ENCODE results near the gene SLC25A24.

The SLC25A24 gene

GRCh38 chr1:108119500-108119899 lies 80.6 kb downstream of the SLC25A24 start:
- TF ChIP-seq PATZ1 (CRISPR knock-in tag; IDR thresholded peaks at IDR 0.05; ENCODE audit: borderline replicate concordance) (no peak), ARNTL (CRISPR knock-in tag; IDR thresholded peaks at IDR 0.05; ENCODE audit: borderline replicate concordance, low read depth) (no peak), TSHZ2 (CRISPR knock-in tag; IDR thresholded peaks at IDR 0.05) (no peak), ZNF70 (CRISPR knock-in tag; IDR thresholded peaks at IDR 0.05) (no peak), RARB (CRISPR knock-in tag; IDR thresholded peaks at IDR 0.05) (no peak), OSR1 (CRISPR knock-in tag; IDR thresholded peaks at IDR 0.05) (no peak), BACH2 (CRISPR knock-in tag; IDR thresholded peaks at IDR 0.05; ENCODE audit: borderline replicate concordance) (no peak), ZNF8 (CRISPR knock-in tag; IDR thresholded peaks at IDR 0.05) (no peak), GLIS3 (CRISPR knock-in tag; IDR thresholded peaks at IDR 0.05) (no peak), ESRRG (CRISPR knock-in tag; IDR thresholded peaks at IDR 0.05) (no peak), ZFP30 (CRISPR knock-in tag; IDR thresholded peaks at IDR 0.05) (no peak), CSDC2 (CRISPR knock-in tag; IDR thresholded peaks at IDR 0.05) (no peak), CSRNP3 (CRISPR knock-in tag; IDR thresholded peaks at IDR 0.05) (no peak), TCF4 (CRISPR knock-in tag; IDR thresholded peaks at IDR 0.05; ENCODE audit: borderline replicate concordance) (no peak)
- ATAC-seq: no peak

- ATAC-seq: peak; percentile 96
- peak; percentile 57; the same call in 1 of the 2 replicates for TF ChIP-seq ZFP3 (CRISPR knock-in tag; IDR thresholded peaks at IDR 0.05)
- TF ChIP-seq ARNTL (CRISPR knock-in tag; IDR thresholded peaks at IDR 0.05; ENCODE audit: borderline replicate concordance, low read depth): no peak
- peak; percentile 25; the same call in 1 of the 2 replicates for TF ChIP-seq ZFP30 (CRISPR knock-in tag; IDR thresholded peaks at IDR 0.05)
- TF ChIP-seq ZNF8 (CRISPR knock-in tag; IDR thresholded peaks at IDR 0.05): peak; percentile 53; the same call in 1 of the 2 replicates
- TF ChIP-seq ZC3H10 (CRISPR knock-in tag; IDR thresholded peaks at IDR 0.05): no peak; the same call in 1 of the 2 replicates
- TF ChIP-seq POU6F1 (CRISPR knock-in tag; IDR thresholded peaks at IDR 0.05; ENCODE audit: borderline replicate concordance, low read depth): peak; percentile 74; the same call in 1 of the 2 replicates
- no peak for TF ChIP-seq TOX (CRISPR knock-in tag; IDR thresholded peaks at IDR 0.05; ENCODE audit: borderline replicate concordance)
- TF ChIP-seq PATZ1 (CRISPR knock-in tag; IDR thresholded peaks at IDR 0.05; ENCODE audit: borderline replicate concordance): peak; percentile 90; the same call in 1 of the 2 replicates
- peak; percentile 68 for TF ChIP-seq TSHZ2 (CRISPR knock-in tag; IDR thresholded peaks at IDR 0.05)
- peak; percentile 91 for TF ChIP-seq CSRNP3 (CRISPR knock-in tag; IDR thresholded peaks at IDR 0.05)
- TF ChIP-seq TCF4 (CRISPR knock-in tag; IDR thresholded peaks at IDR 0.05; ENCODE audit: borderline replicate concordance): peak; percentile 88
- TF ChIP-seq SNAI2 (CRISPR knock-in tag; IDR thresholded peaks at IDR 0.05): peak; percentile 79
- 0 out of 2 replicates have a peak, but pooled peaks have one; percentile 22 for TF ChIP-seq ESRRG (CRISPR knock-in tag; IDR thresholded peaks at IDR 0.05)
- 0 out of 2 replicates have a peak, but pooled peaks have one; percentile 16 for TF ChIP-seq ZNF70 (CRISPR knock-in tag; IDR thresholded peaks at IDR 0.05)
- TF ChIP-seq CSDC2 (CRISPR knock-in tag; IDR thresholded peaks at IDR 0.05): no peak
- peak; percentile 93 for TF ChIP-seq CREB5 (CRISPR knock-in tag; IDR thresholded peaks at IDR 0.05; ENCODE audit: low read depth)
Measured at GRCh38 chr1:108117945-108118902, 81.9 kb downstream of the SLC25A24 start.
